Esophagus squamous epithelium (tissue), 5 donors: Measurements from ENCODE around the gene RNF175. TPM values are rescaled to one million over a fixed set of nuclear protein-coding genes. Genes with fewer than 3 reads are reported as not detected.

Source experiments
- DNase-seq: peaks from one replicate; lab custom pipeline; 2025; lab: John Stamatoyannopoulos, UW
- H3K27ac ChIP-seq, 4 donors: fragments of 200-600 bp; sonication (generic); one replicate each; pipeline ENCODE4 v1.5.1; 2016 to 2019; ENCODE audit warnings: mild to moderate bottlenecking in 1 of 4
- H3K27me3 ChIP-seq, 4 donors: fragments of 200-600 bp; sonication (generic); 1 replicate in 3 of 4; 2 replicates in 1 of 4; pipeline versions ENCODE4 v1.5.1 to v1.6.0; 2017 to 2021; ENCODE audit warnings: antibody characterized with exemption in 1 of 4
- H3K36me3 ChIP-seq, 3 donors: fragments of 200-600 bp; sonication (generic); one replicate each; pipeline ENCODE4 v1.5.1; 2016 to 2019
- H3K4me1 ChIP-seq, 3 donors: fragments of 200-600 bp; sonication (generic); one replicate each; pipeline ENCODE4 v1.5.1; 2017 to 2019
- H3K4me3 ChIP-seq, 4 donors: fragments of 200-600 bp; sonication (generic); 1 replicate in 3 of 4; 2 replicates in 1 of 4; pipeline ENCODE4 v1.5.1; 2016 to 2019; ENCODE audit warnings: mild to moderate bottlenecking in 2 of 4, moderate library complexity in 1 of 4
- H3K9me3 ChIP-seq, 3 donors: fragments of 200-600 bp; sonication (generic); one replicate each; pipeline ENCODE4 v1.5.1; 2016 to 2019
- CTCF ChIP-seq, 6 experiments: fragments of 450-650 bp in 4 of 6; fragments of 200-600 bp in 2 of 6; sonication (generic) in 2 of 6; IDR thresholded peaks; one replicate each; pipeline ENCODE4 v1.5.1; 2016 to 2019; ENCODE audit warnings: antibody characterized with exemption in 6 of 6, mild to moderate bottlenecking in 4 of 6, moderate library complexity in 4 of 6
- POLR2A ChIP-seq, 4 donors: fragments of 450-650 bp; IDR thresholded peaks; one replicate each; pipeline ENCODE4 v1.6.1; 2017; ENCODE audit warnings: antibody characterized with exemption in 4 of 4, mild to moderate bottlenecking in 4 of 4, moderate library complexity in 3 of 4
- WGBS, 2 donors: methylation state at CpG; one replicate each; pipeline ENCODE4 v1.1.5; 2018; 5-methylcytosine and 5-hydroxymethylcytosine counted together
- intact Hi-C: fragments of 100-400 bp; cut with DNase I; formaldehyde crosslinking; loops from one replicate; pipeline ENCODE4 v1.15.0; 2022
- total RNA-seq, 4 donors: library from RNA; depleted of rRNA; stranded (reverse); fragments of >200 nt; gene quantifications; one replicate each; pipeline ENCODE4 v1.1.0, GENCODE V29; 2016
- donor health status: DM: yes; HTN: yes; CAD: no.

The RNF175 gene
- total RNA-seq, 4 donors from 2014 or later = 0.76 TPM; not detected in 3

GRCh38 chr4:153765894-153766293, 6.1 kb upstream of the RNF175 start:
- Histone ChIP-seq H3K27me3 (peaks cover 0 to 9% (median 0%) of the 10 kb centered on the region in 4 donors), H3K9me3 (no peaks in the 10 kb centered on the region), H3K27ac (no peak overlapping the region), H3K36me3 (no peaks in the 10 kb centered on the region), H3K4me1 (no peaks in the 10 kb centered on the region), H3K4me3 (no peak overlapping the region)
- TF ChIP-seq CTCF (IDR thresholded peaks at IDR 0.05) = no peak
- no peak for TF ChIP-seq POLR2A (IDR thresholded peaks at IDR 0.05)
- intact Hi-C loops = no loop called here
- no peak for DNase-seq
- WGBS, 2 donors = 81% methylated on average over 8 of the region's 8 CpGs

- WGBS, 2 donors = 56 to 63% methylated on average over 4 to 5 of the region's 5 CpGs
- Histone ChIP-seq H3K27ac (no peak overlapping the region), H3K4me1 (peaks cover 0 to 7% (median 5%) of the 10 kb centered on the region in 3 donors), H3K4me3 (no peak overlapping the region), H3K36me3 (no peaks in the 10 kb centered on the region), H3K9me3 (no peaks in the 10 kb centered on the region), H3K27me3 (peaks cover 0 to 20% (median 0%) of the 10 kb centered on the region in 4 donors)
- no peak for DNase-seq
- TF ChIP-seq POLR2A (IDR thresholded peaks at IDR 0.05) = no peak
- TF ChIP-seq CTCF (IDR thresholded peaks at IDR 0.05) = no peak
- intact Hi-C loops = no loop called here
Observed at GRCh38 chr4:153764601-153765368, 5.0 kb upstream of the RNF175 start.

- Histone ChIP-seq H3K27me3 (peaks cover 0 to 34% (median 0%) of the 10 kb centered on the region in 4 donors), H3K4me1 (peaks cover 5 to 16% (median 8%) of the 10 kb centered on the region in 3 donors), H3K27ac (no peak overlapping the region), H3K9me3 (no peaks in the 10 kb centered on the region), H3K4me3 (no peak overlapping the region), H3K36me3 (no peaks in the 10 kb centered on the region)
- intact Hi-C loops = no loop called here
- WGBS, 2 donors = 97% methylated on average over 1 of the region's 1 CpG
- TF ChIP-seq CTCF (IDR thresholded peaks at IDR 0.05) (peak in 1 of 6 experiments; percentile 27), POLR2A (IDR thresholded peaks at IDR 0.05) (no peak)
- no peak for DNase-seq
Observed at GRCh38 chr4:153763404-153763803, 3.6 kb upstream of the RNF175 start.

GRCh38 chr4:153758688-153759406, 977 bp downstream of the RNF175 start:
- no peak overlapping the region for H3K27ac ChIP-seq
- intact Hi-C loops = loop anchor here (10.0 kb wide), 2 partner anchors 124 to 414 kb away; partner anchors contain the start of gene MND1
- H3K9me3 ChIP-seq = no peaks in the 10 kb centered on the region
- DNase-seq = no peak
- peaks cover 0 to 38% (median 0%) of the 10 kb centered on the region in 4 donors for H3K27me3 ChIP-seq
- WGBS, 2 donors = 64 to 76% methylated on average over 7 to 15 of the region's 15 CpGs
- H3K4me3 ChIP-seq = peak overlapping the region; percentile 40 to 71 (median 52)
- H3K36me3 ChIP-seq = no peaks in the 10 kb centered on the region
- TF ChIP-seq CTCF (IDR thresholded peaks at IDR 0.05) = no peak
- TF ChIP-seq POLR2A (IDR thresholded peaks at IDR 0.05) = no peak
- peaks cover 5 to 16% (median 8%) of the 10 kb centered on the region in 3 donors for H3K4me1 ChIP-seq

GRCh38 chr4:153758136-153758535, 1.7 kb downstream of the RNF175 start:
- intact Hi-C loops = loop anchor here (10.0 kb wide), 2 partner anchors 123 to 413 kb away; partner anchors contain the start of gene MND1

More at GRCh38 chr4:153758136-153758535, 1.7 kb downstream of the RNF175 start:
- Histone ChIP-seq H3K4me3 (no peak overlapping the region), H3K9me3 (no peaks in the 10 kb centered on the region), H3K27ac (no peak overlapping the region), H3K27me3 (peaks cover 0 to 38% (median 0%) of the 10 kb centered on the region in 4 donors), H3K36me3 (no peaks in the 10 kb centered on the region), H3K4me1 (peaks cover 5 to 16% (median 8%) of the 10 kb centered on the region in 3 donors)
- no peak for DNase-seq
- WGBS, 2 donors = 88 to 95% methylated on average over 2 of the region's 2 CpGs
- TF ChIP-seq POLR2A (IDR thresholded peaks at IDR 0.05) (no peak), CTCF (IDR thresholded peaks at IDR 0.05) (no peak)
